Neural cell (in vitro differentiated cells): ENCODE data around the gene SLC6A17. TPM values are rescaled to one million over a fixed set of nuclear protein-coding genes. Genes with fewer than 3 reads are reported as not detected.

Experiments used
- H2AFZ ChIP-seq: fragments of 200-600, 300-800 bp; sonication (generic), shearing (Covaris generic); 2 replicates; pipeline ENCODE4 v1.6.0; 2014; ENCODE audit warnings: low read depth, mild to moderate bottlenecking, antibody characterized with exemption, low read length, moderate library complexity
- H3F3A ChIP-seq: fragments of 200-600 bp; shearing (Covaris generic); 2 replicates; pipeline ENCODE4 v1.6.1; 2016; ENCODE audit warnings: mild to moderate bottlenecking, moderate library complexity, mixed read lengths, antibody characterized with exemption, low read length; ENCODE audit not compliant: insufficient read depth, poor library complexity, severe bottlenecking
- H3K27ac ChIP-seq: fragments of 200-600, 300-800 bp; sonication (generic), shearing (Covaris generic); 2 replicates; pipeline ENCODE4 v1.5.1; 2014; ENCODE audit warnings: mild to moderate bottlenecking, low read length, moderate library complexity
- H3K27me3 ChIP-seq: fragments of 300-800, 200-600 bp; sonication (generic), shearing (Covaris generic); 2 replicates; pipeline ENCODE4 v1.6.0; 2014; ENCODE audit warnings: mild to moderate bottlenecking, low read depth, low read length, moderate library complexity; ENCODE audit not compliant: insufficient read depth
- H3K36me3 ChIP-seq: fragments of 300-800, 200-600 bp; sonication (generic), shearing (Covaris generic); 2 replicates; pipeline ENCODE4 v1.5.1; 2014; ENCODE audit warnings: mild to moderate bottlenecking, antibody characterized with exemption, low read length, moderate library complexity; ENCODE audit not compliant: insufficient read depth
- H3K4me2 ChIP-seq: fragments of 300-800, 200-600 bp; sonication (generic), shearing (Covaris generic); 2 replicates; pipeline ENCODE4 v1.6.0; 2014; ENCODE audit warnings: mild to moderate bottlenecking, low read length
- H3K4me3 ChIP-seq: fragments of 300-800, 200-600 bp; sonication (generic), shearing (Covaris generic); 2 replicates; pipeline ENCODE4 v1.5.1; 2014; ENCODE audit warnings: mild to moderate bottlenecking, low read length, moderate library complexity
- H3K79me2 ChIP-seq: fragments of 200-600 bp; shearing (Covaris generic); replicated peaks from 2 replicates; pipeline ENCODE4 v1.6.0; 2014; ENCODE audit warnings: mild to moderate bottlenecking, low read length, moderate library complexity; ENCODE audit not compliant: insufficient read depth
- H3K9ac ChIP-seq: fragments of 300-800, 200-600 bp; sonication (generic), shearing (Covaris generic); 2 replicates; pipeline ENCODE4 v1.6.1; 2016; ENCODE audit warnings: mild to moderate bottlenecking, low read length, mixed read lengths
- H3K9me2 ChIP-seq: fragments of 200-600 bp; shearing (Covaris generic); 2 replicates; pipeline ENCODE4 v1.6.1; 2016; ENCODE audit warnings: mild to moderate bottlenecking, low read length, mixed read lengths; ENCODE audit not compliant: insufficient read depth
- H3K9me3 ChIP-seq: fragments of 200-600, 300-800 bp; sonication (generic), shearing (Covaris generic); 2 replicates; pipeline ENCODE4 v1.6.1; 2016; ENCODE audit warnings: mild to moderate bottlenecking, mixed run types, low read length, moderate library complexity, mixed read lengths
- H4K20me1 ChIP-seq: fragments of 200-600 bp; shearing (Covaris generic); 2 replicates; pipeline ENCODE4 v1.6.1; 2016; ENCODE audit warnings: mild to moderate bottlenecking, mixed run types; ENCODE audit not compliant: insufficient read depth
- CTCF ChIP-seq: fragments of 450-650 bp; IDR thresholded peaks from 2 replicates; pipeline ENCODE4 v1.5.1; 2014; ENCODE audit warnings: antibody characterized with exemption, mild to moderate bottlenecking, moderate library complexity; ENCODE audit not compliant: poor library complexity, severe bottlenecking
- EP300 ChIP-seq: fragments of 450-650 bp; conservative IDR thresholded peaks from 2 replicates; pipeline ENCODE4 v1.6.1; 2014; ENCODE audit warnings: antibody characterized with exemption, mild to moderate bottlenecking, moderate library complexity; ENCODE audit not compliant: poor library complexity, severe bottlenecking
- EZH2 ChIP-seq: fragments of 200-600, 300-800 bp; shearing (Covaris generic), sonication (generic); IDR thresholded peaks from 2 replicates; pipeline ENCODE4 v1.6.1; 2014; ENCODE audit warnings: antibody characterized with exemption, low read length, borderline replicate concordance, mild to moderate bottlenecking; ENCODE audit not compliant: insufficient read depth, poor library complexity, severe bottlenecking
- MXI1 ChIP-seq: fragments of 450-650 bp; conservative IDR thresholded peaks from 2 replicates; pipeline ENCODE4 v1.6.1; 2014; ENCODE audit warnings: antibody characterized with exemption, mild to moderate bottlenecking; ENCODE audit not compliant: poor library complexity, severe bottlenecking
- POLR2AphosphoS5 ChIP-seq: IDR thresholded peaks from 2 replicates; pipeline ENCODE4 v1.6.1; 2012
- RAD21 ChIP-seq: fragments of 450-650 bp; conservative IDR thresholded peaks from 2 replicates; pipeline ENCODE4 v1.6.1; 2014; ENCODE audit warnings: antibody characterized with exemption, mild to moderate bottlenecking, moderate library complexity
- REST ChIP-seq: IDR thresholded peaks from 2 replicates; pipeline ENCODE4 v1.6.1; 2012; ENCODE audit warnings: borderline replicate concordance
- SMC3 ChIP-seq: fragments of 450-650 bp; conservative IDR thresholded peaks from 2 replicates; pipeline ENCODE4 v1.6.1; 2014; ENCODE audit warnings: antibody characterized with exemption, mild to moderate bottlenecking, moderate library complexity; ENCODE audit not compliant: poor library complexity
- TAF1 ChIP-seq: IDR thresholded peaks from 2 replicates; pipeline ENCODE4 v1.6.1; 2012; ENCODE audit warnings: low read depth
- polyA plus RNA-seq: library from polyadenylated mRNA; depleted of rRNA; stranded (reverse); fragments of >200 nt; gene quantifications from 2 replicates; pipeline ENCODE4 v1.2.3, GENCODE V29; 2014

Gene SLC6A17
- polyA plus RNA-seq, 1 donor from 2014 or later, result 3.5 TPM

DNA sequence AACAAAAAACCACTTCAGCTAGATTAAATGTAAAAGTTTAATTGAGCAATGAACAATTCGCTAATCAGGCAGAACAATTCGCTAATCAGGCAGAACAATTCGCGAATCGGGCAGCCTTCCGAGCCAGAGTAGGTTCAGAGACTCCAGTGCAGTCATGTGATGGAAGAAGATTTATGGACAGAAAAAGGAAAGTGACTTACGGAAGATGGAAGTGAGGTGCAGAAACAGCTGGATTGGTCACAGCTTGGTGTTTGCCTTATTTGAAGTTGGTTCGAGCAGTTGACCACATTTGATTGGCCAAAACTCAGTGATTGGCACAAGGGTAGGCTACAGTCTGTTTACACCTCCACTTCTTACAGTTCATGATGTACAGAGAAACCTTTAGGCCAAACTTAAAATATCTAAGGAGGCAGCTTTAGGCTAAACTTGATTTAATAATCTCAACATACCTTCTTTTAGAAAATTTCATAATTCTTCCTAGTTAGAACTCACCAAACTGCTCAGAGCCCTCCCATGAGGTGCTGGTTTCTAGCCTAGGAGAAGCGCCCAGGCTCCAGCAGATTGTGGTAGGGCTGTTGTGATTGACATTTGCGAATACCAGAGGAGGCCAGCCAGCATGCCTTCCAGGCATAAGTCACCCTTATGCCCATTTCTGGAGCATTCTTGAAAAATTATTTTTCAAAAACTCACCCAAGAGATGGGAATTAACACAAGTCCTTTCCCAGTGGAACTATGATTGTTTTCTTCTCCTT lies 37.0 kb downstream of the SLC6A17 start:
- no peaks in the 10 kb centered on the region for H3K27me3 ChIP-seq
- H4K20me1 ChIP-seq, result no peaks in the 10 kb centered on the region
- H3K4me2 ChIP-seq, result no peak overlapping the region
- H3K79me2 ChIP-seq, result no peaks in the 10 kb centered on the region
- H2AFZ ChIP-seq, result no peak overlapping the region
- H3K27ac ChIP-seq, result no peak overlapping the region
- H3K4me3 ChIP-seq, result no peak overlapping the region
- no peak for TF ChIP-seq REST
- no peak for TF ChIP-seq EZH2
- TF ChIP-seq RAD21, result no peak
- no peak for TF ChIP-seq MXI1
- TF ChIP-seq SMC3, result no peak
- TF ChIP-seq POLR2AphosphoS5, result no peak
- TF ChIP-seq CTCF, result no peak
- no peak for TF ChIP-seq TAF1
- no peak for TF ChIP-seq EP300
- H3K9me2 ChIP-seq, result no peaks in the 10 kb centered on the region
- no peaks in the 10 kb centered on the region for H3K36me3 ChIP-seq
- H3K9ac ChIP-seq, result no peak overlapping the region
- no peaks in the 10 kb centered on the region for H3F3A ChIP-seq
- no peaks in the 10 kb centered on the region for H3K9me3 ChIP-seq

- Histone ChIP-seq H3K9ac (no peak overlapping the region), H3K9me3 (no peaks in the 10 kb centered on the region), H3K79me2 (no peaks in the 10 kb centered on the region), H2AFZ (no peak overlapping the region), H3F3A (no peaks in the 10 kb centered on the region), H3K36me3 (no peaks in the 10 kb centered on the region), H3K27ac (no peak overlapping the region), H4K20me1 (no peaks in the 10 kb centered on the region), H3K9me2 (no peaks in the 10 kb centered on the region), H3K4me2 (no peak overlapping the region), H3K4me3 (no peak overlapping the region), H3K27me3 (no peaks in the 10 kb centered on the region)
- TF ChIP-seq TAF1, result no peak
- no peak for TF ChIP-seq REST
- no peak for TF ChIP-seq RAD21
- no peak for TF ChIP-seq CTCF
These were observed 37.8 kb downstream of the SLC6A17 start for GRCh38 chr1:110188035-110188618.
